HG03460 (cell line): ENCODE measurements around the gene SERTAD2.

ENCODE experiments used
- ATAC-seq: cut with Tn5 transposase; IDR thresholded peaks from one replicate; pipeline ENCODE4 v1.9.1; 2021; ENCODE audit not compliant: unreplicated experiment

Gene SERTAD2

GRCh38 chr2:64650296-64650695, 3.4 kb downstream of the SERTAD2 start:
- ATAC-seq, result no peak

GRCh38 chr2:64649626-64650025, 4.1 kb downstream of the SERTAD2 start:
- ATAC-seq, result no peak

- ATAC-seq, result no peak
These were observed 4.7 kb downstream of the SERTAD2 start for GRCh38 chr2:64649013-64649484.

GRCh38 chr2:64646007-64646880, 7.5 kb downstream of the SERTAD2 start:
- ATAC-seq, result no peak

- peak; percentile 54 for ATAC-seq
These were observed 9.0 kb downstream of the SERTAD2 start for GRCh38 chr2:64644458-64645382.

GRCh38 chr2:64643838-64644457, 9.8 kb downstream of the SERTAD2 start:
- no peak for ATAC-seq

GRCh38 chr2:64641599-64641998, 12.1 kb downstream of the SERTAD2 start:
- ATAC-seq, result no peak

GRCh38 chr2:64640153-64641044, 13.3 kb downstream of the SERTAD2 start:
- ATAC-seq, result no peak

- ATAC-seq, result no peak
These were observed 14.0 kb downstream of the SERTAD2 start for GRCh38 chr2:64639691-64640090.

GRCh38 chr2:64638502-64639120, 15.1 kb downstream of the SERTAD2 start:
- no peak for ATAC-seq

GRCh38 chr2:64637931-64638330, 15.8 kb downstream of the SERTAD2 start:
- ATAC-seq, result no peak

- peak; percentile 55 for ATAC-seq
These were observed 16.6 kb downstream of the SERTAD2 start for GRCh38 chr2:64637000-64637635.

- ATAC-seq, result peak; percentile 71
These were observed 17.5 kb downstream of the SERTAD2 start for GRCh38 chr2:64635976-64636911.

GRCh38 chr2:64634345-64635267, 19.1 kb downstream of the SERTAD2 start:
- no peak for ATAC-seq

GRCh38 chr2:64632835-64633819, 20.6 kb downstream of the SERTAD2 start:
- no peak for ATAC-seq

- ATAC-seq, result no peak
These were observed 21.9 kb downstream of the SERTAD2 start for GRCh38 chr2:64631771-64632170.
